Lower leg skin (tissue), 3 donors: ENCODE data around the gene HVCN1.

Source experiments
- POLR2A ChIP-seq, 2 donors: fragments of 450-650 bp; IDR thresholded peaks; one replicate each; pipeline ENCODE4 v1.6.1; 2016 to 2017; ENCODE audit warnings: antibody characterized with exemption in 2 of 2, mild to moderate bottlenecking in 1 of 2, moderate library complexity in 1 of 2
- TF ChIP-seq, protein P1 (sequence below), 3 donors: fragments of 450-650 bp; IDR thresholded peaks; one replicate each; pipeline ENCODE4 v1.5.1; 2016; ENCODE audit warnings: antibody characterized with exemption in 3 of 3, mild to moderate bottlenecking in 3 of 3, moderate library complexity in 2 of 3

GRCh38 chr12:110636516-110636915 is 52.4 kb downstream of the HVCN1 start:
- TF ChIP-seq, protein P1, sequence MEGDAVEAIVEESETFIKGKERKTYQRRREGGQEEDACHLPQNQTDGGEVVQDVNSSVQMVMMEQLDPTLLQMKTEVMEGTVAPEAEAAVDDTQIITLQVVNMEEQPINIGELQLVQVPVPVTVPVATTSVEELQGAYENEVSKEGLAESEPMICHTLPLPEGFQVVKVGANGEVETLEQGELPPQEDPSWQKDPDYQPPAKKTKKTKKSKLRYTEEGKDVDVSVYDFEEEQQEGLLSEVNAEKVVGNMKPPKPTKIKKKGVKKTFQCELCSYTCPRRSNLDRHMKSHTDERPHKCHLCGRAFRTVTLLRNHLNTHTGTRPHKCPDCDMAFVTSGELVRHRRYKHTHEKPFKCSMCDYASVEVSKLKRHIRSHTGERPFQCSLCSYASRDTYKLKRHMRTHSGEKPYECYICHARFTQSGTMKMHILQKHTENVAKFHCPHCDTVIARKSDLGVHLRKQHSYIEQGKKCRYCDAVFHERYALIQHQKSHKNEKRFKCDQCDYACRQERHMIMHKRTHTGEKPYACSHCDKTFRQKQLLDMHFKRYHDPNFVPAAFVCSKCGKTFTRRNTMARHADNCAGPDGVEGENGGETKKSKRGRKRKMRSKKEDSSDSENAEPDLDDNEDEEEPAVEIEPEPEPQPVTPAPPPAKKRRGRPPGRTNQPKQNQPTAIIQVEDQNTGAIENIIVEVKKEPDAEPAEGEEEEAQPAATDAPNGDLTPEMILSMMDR (IDR thresholded peaks at IDR 0.05), result no peak
- no peak for TF ChIP-seq POLR2A (IDR thresholded peaks at IDR 0.05)
